ENCODE results near the gene MTHFS.

MTHFS gene

GRCh38 chr15:79815468-79815867 is 81.3 kb downstream of the MTHFS start:
- DNase-seq (ENCODE audit: low spot score) = no peak

GRCh38 chr15:79812541-79812940 is 84.3 kb downstream of the MTHFS start:
- DNase-seq (ENCODE audit: low spot score) = no peak

- peak; percentile 18 for DNase-seq (ENCODE audit: low spot score)
Measured at GRCh38 chr15:79811406-79812405, 85.1 kb downstream of the MTHFS start.

- no peak for DNase-seq (ENCODE audit: low spot score)
Measured at GRCh38 chr15:79804838-79805237, 92.0 kb downstream of the MTHFS start.

- no peak for DNase-seq (ENCODE audit: low spot score)
Measured at GRCh38 chr15:79798311-79798710, 98.5 kb downstream of the MTHFS start.

Data from kidney tubule cell (primary cell).